ENCODE data around the gene ZNF79. TPM values are rescaled to one million over a fixed set of nuclear protein-coding genes. Genes with fewer than 3 reads are reported as not detected.

Gene ZNF79
- total and polyA plus RNA-seq, 2 of the 4 experiments (the other 2 are of a cell fraction) = 5.6 to 15.4 TPM

- Histone ChIP-seq H2AK9ac (replicated peaks; ENCODE audit: low read depth, low read length, poor library complexity) (no peak overlapping the region), H3K4me2 (ENCODE audit: low read depth, low read length) (no peak overlapping the region), H3K4me1 (ENCODE audit: control insufficient read depth, insufficient read depth, low read length) (peaks cover 5% of the 10 kb centered on the region), H3K4me3 (ENCODE audit: insufficient read depth, low read depth, low read length) (no peak overlapping the region), H2BK120ac (ENCODE audit: low read depth, low read length) (no peak overlapping the region), H3K9ac (ENCODE audit: low read depth, low read length) (no peak overlapping the region), H2AFZ (replicated peaks; ENCODE audit: low read length, poor library complexity) (no peak overlapping the region), H3K9me3 (ENCODE audit: control insufficient read depth, insufficient read depth, low read length) (no peaks in the 10 kb centered on the region), H2BK20ac (ENCODE audit: low read depth, low read length) (no peak overlapping the region), H3K18ac (ENCODE audit: low read depth, low read length) (no peak overlapping the region), H3K36me3 (ENCODE audit: control insufficient read depth, insufficient read depth, low read length) (no peaks in the 10 kb centered on the region), H2BK5ac (ENCODE audit: low read depth, low read length, poor library complexity, severe bottlenecking) (no peak overlapping the region), H3K56ac (ENCODE audit: extremely low read depth, insufficient read depth, low read length) (no peak overlapping the region), H3K4ac (ENCODE audit: low read depth, low read length) (no peak overlapping the region), H4K8ac (ENCODE audit: low read depth in 2 of 2, low read length in 2 of 2) (no peak overlapping the region), H2BK15ac (ENCODE audit: low read depth, low read length) (no peak overlapping the region), H4K20me1 (ENCODE audit: insufficient read depth, low read length) (peaks cover 9% of the 10 kb centered on the region; the same call in 1 of the 2 replicates), H3K79me1 (ENCODE audit: low read depth in 1 of 2, low read length in 2 of 2) (no peaks in the 10 kb centered on the region), H3K9me1 (ENCODE audit: insufficient read depth, low read length) (peaks cover 6% of the 10 kb centered on the region; the same call in 1 of the 2 replicates), H4K5ac (ENCODE audit: low read depth, low read length) (no peak overlapping the region), H3K27me3 (ENCODE audit: control insufficient read depth, insufficient read depth, low read length) (peaks cover 28% of the 10 kb centered on the region), H3K23ac (ENCODE audit: low read depth, low read length) (no peak overlapping the region), H4K91ac (ENCODE audit: insufficient read depth, low read depth, low read length) (no peak overlapping the region), H3K14ac (replicated peaks; ENCODE audit: low read depth, low read length) (no peak overlapping the region), H2AK5ac (ENCODE audit: low read depth, low read length) (no peak overlapping the region), H3K27ac (ENCODE audit: insufficient read depth, low read length) (no peak overlapping the region)
- DNase-seq = no peak
- TF ChIP-seq RFX5 (IDR thresholded peaks at IDR 0.05; ENCODE audit: low read depth, low read length) (no peak), CEBPB (IDR thresholded peaks at IDR 0.05; ENCODE audit: low read depth, low read length) (no peak), POLR2A (IDR thresholded peaks at IDR 0.05; ENCODE audit: low read depth, low read length) (no peak), NFE2L2 (IDR thresholded peaks at IDR 0.05; ENCODE audit: low read depth, low read length) (no peak), FOS (IDR thresholded peaks at IDR 0.05; ENCODE audit: low read depth, low read length) (no peak), SMC3 (IDR thresholded peaks at IDR 0.05; ENCODE audit: low read depth, low read length) (no peak), MXI1 (IDR thresholded peaks at IDR 0.05; ENCODE audit: borderline replicate concordance, low read depth, low read length) (no peak), BHLHE40 (IDR thresholded peaks at IDR 0.05; ENCODE audit: low read depth, low read length) (no peak), MAFK (IDR thresholded peaks at IDR 0.05; ENCODE audit: low read depth, low read length) (no peak), RCOR1 (IDR thresholded peaks at IDR 0.05; ENCODE audit: insufficient replicate concordance, low read length) (no peak)
- no CpG with 5 or more reads among the region's 4 CpGs for WGBS, 2 experiments (ENCODE audit: extremely low coverage in 2 of 2, insufficient read length in 1 of 2)
- no peak for ATAC-seq (ENCODE audit: low read depth)
- BruUV-seq (replicated peaks) = no TSS peak
- dilution Hi-C loops (cut with HindIII; ENCODE audit: low sequenced_read_pairs, unreplicated experiment) = no loop called here
- in situ Hi-C loops (cut with MboI; ENCODE audit: low sequenced_read_pairs) = loop anchor here (25.0 kb wide), 1 partner anchor 449 kb away; no protein-coding TSS in a partner anchor
- intact Hi-C loops (cut with micrococcal nuclease) = no loop called here
- ChIA-PET POLR2A (ENCODE audit: unreplicated experiment) (no interaction called here), CTCF (interaction anchor here (0.5 kb wide), 1 partner anchor 575 kb away, joined by 3 read pairs; no protein-coding TSS in a partner anchor)
These were observed 37.9 kb upstream of the ZNF79 start for GRCh38 chr9:127386249-127386648.

Measured in IMR-90 (cell line).